Fibroblast of skin of right quadriceps (primary cell): ENCODE measurements around the gene HSD17B10.
A peak's percentile ranks its signal among the peaks of the same experiment; 100 is the strongest.
"Not testable (repeated sequence)": the region's sequence is repeated elsewhere in the genome, so short reads cannot be mapped to it uniquely, and the experiment has no call there.

Source experiments
- DNase-seq: peaks from one replicate; pipeline ENCODE4 v3.0.0-alpha.2; 2013

Gene HSD17B10

DNA sequence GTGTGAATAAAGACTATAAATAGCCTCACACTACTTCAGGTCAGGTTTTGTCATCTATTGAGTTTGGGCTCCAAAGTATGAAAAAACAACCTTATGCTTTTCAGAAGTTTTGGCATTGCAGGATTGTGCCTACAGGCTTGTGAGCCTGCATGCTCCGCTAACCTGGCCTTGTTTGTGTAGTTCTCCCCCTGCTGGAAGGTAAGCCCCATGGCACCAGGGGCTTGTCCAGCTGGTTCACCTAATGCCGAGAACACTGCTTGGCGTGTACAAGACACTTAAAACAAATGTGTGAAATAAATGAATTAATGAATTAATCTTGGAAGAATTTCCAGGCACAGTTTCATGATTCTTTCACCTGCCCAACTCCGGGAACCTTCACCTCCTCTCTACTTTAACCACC is 1.8 kb upstream of the HSD17B10 start:
- peak; percentile 42 for DNase-seq

DNA sequence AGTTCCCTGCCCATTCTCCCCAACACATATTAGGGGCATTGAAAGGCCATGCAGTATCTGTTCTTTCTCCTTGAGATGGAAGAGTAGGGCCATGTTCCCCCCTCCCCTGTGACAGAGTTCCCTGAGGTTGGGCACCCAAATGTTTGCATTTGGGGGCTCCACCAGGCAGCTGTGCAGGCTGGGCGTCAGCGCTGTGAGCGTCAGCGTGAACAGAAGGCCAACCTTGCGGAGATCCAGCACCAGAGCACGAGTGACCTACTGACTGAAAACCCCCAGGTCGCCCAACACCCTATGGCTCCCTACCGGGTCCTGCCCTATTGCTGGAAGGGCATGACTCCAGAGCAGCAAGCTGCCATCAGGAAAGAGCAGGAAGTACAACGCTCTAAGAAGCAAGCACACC is 3.9 kb downstream of the HSD17B10 start:
- DNase-seq = no peak

DNA sequence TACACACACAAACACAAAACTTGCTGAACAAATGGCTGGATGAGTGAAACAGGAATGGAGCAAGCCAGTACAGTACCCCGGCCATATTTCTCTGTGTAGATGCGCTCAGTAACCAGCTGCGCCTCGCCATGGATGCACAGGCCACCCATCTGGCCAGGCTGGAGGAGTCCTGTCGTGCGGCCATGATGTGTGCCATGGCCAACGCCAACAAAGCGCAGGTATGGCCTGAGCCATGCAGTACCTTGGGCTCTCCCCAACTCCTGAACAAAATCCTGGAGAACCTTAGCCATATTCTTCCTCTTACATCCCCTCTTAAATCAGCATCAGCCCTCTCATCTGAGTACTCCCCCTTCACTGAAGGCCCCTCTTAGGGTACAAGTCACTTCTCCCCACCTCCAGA is 4.4 kb downstream of the HSD17B10 start:
- no peak for DNase-seq

- DNase-seq = no peak
Observed at GRCh38 chrX:53422861-53423306, 11.3 kb downstream of the HSD17B10 start, which contains the start of gene RIBC1. Gene RIBC1, plus strand, starts transcription at chrX:53422873. Its CDS starts 3,404 bp downstream, at chrX:53426277.

DNA sequence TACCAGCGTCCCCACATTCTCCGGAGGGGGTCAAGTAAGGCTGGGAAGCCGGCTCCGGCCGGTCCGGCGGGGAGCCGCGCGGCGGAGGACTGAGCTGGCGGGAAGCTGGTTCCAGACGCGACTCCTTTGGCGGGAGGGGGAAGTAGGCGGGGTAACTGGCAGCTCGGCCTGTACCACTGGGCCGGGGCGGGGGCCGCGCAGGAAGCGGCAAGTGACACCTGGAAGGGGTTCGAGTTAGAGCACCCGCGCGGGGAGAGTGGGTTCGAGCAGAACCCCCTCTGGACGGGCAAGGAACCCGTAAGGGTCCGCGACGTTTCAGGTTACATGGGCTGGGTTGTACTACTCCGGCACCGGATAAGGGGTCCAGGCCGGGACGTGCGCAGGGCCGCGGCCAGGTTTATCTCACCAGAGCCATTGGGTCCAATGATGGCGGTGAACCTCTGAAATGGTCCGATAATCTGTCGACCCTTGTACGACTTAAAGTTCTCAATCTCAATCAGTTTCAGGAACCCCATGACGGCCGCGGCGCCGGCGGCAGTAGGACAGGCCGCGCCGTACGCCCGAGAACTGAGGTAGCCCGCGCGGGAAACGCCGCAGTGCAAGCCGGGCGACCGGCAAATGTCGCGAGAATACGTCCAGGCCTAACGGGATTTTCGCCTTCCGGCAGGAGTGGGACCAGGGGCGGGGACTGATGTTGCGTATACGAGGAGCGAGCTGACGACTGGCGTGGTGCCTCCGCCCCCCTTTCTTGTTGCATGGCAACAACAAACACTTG is 11.9 kb downstream of the HSD17B10 start, which contains the start of gene SMC1A:
SMC1A (minus strand) TSS at position 569 of the 775 bp plus-strand sequence; CDS start at position 515, 54 bp downstream.
- peak; percentile 94 for DNase-seq

- DNase-seq = no peak
Observed at GRCh38 chrX:53421772-53422085, 12.4 kb downstream of the HSD17B10 start.

- DNase-seq = no peak
Observed at GRCh38 chrX:53421125-53421524, 13.0 kb downstream of the HSD17B10 start.

DNA sequence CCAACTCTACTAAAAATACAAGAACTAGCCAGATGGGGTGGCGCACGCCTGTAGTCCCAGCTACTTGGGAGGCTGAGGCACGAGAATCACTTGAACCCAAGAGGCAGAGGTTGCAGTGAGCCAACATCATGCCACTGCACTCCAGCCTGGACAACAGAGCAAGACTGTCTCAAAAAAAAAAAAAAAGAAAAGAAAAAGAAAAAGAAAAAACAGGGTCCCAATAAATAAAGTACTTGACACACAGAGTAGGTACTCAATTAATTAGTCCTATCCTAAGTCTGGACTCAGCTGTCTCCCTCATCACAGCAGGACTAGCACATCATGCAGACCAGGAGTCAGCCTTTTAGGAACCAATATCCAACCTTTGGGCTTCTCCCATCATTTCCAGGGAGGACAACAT is 13.8 kb downstream of the HSD17B10 start:
- not testable (repeated sequence) for DNase-seq

DNA sequence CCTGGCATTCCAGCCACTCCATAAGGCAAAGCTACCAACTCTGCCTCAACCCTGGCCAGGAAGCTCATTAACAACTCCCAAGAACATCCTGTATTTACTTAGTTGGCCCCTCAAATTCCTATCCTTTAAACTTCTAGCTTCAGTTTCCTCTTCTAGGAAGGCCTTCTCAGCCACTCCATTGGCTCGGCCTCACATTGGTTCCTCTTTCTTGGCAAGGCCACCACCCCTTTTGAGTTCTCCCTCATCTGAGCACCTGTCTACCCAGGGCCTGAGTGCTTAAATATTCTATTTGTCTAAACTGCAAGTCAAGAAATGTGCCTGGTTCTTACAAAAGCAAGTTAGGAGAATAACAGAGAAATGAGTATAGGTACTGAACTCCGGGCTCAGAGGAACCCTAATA is 21.7 kb downstream of the HSD17B10 start:
- no peak for DNase-seq

GRCh38 chrX:53403535-53403934 is 30.6 kb downstream of the HSD17B10 start:
- DNase-seq = no peak

DNA sequence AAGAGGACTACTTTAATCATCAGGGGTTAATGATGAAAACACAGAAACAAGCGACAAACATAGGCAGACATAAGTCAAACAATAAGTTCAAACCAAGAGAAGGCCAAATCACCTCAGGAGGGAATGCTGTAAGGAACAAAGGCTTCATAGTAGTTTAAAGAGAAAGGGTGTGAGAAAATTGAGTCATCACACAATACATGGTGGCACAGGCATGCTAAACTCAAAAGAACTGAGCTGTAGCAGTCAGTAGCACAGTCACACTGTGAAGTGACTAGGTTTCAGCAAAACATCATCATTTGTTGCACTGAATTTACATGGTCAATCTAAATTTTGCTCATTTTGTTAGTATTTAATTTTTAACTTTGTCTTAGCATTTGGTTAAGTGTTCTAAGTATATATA is 36.0 kb downstream of the HSD17B10 start:
- DNase-seq = no peak

DNA sequence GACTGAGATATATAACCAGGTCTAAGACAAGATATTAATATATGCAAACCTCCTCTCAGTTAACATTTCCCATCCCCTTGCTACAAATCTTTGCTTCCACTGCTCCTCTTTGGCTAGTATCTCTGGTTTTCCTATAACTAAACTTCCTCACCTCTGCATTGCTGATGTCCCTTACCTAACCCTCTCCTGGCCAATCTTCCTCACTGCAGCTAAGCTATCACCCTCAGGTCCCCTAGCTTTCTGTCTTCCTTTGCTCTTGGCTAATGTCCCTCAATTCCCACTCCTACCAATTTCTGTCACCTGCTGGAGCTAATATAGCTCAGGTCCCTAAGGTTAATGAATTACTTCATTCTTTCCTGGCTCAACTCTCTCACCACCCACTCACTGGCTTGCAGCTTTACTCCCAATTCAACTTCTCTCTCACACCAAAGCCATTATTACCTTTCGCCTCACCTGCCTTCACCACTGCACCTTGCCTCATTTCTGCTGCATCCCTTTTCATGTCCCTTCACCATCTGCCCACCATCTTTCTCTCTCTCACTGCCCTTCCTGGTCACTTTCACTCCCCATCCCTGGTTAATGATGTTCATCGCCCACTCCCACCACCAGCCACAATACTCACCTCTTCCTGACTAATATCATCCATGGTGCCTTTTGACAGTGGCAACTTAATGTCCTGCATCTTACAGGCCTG is 38.4 kb downstream of the HSD17B10 start:
- DNase-seq = no peak

DNA sequence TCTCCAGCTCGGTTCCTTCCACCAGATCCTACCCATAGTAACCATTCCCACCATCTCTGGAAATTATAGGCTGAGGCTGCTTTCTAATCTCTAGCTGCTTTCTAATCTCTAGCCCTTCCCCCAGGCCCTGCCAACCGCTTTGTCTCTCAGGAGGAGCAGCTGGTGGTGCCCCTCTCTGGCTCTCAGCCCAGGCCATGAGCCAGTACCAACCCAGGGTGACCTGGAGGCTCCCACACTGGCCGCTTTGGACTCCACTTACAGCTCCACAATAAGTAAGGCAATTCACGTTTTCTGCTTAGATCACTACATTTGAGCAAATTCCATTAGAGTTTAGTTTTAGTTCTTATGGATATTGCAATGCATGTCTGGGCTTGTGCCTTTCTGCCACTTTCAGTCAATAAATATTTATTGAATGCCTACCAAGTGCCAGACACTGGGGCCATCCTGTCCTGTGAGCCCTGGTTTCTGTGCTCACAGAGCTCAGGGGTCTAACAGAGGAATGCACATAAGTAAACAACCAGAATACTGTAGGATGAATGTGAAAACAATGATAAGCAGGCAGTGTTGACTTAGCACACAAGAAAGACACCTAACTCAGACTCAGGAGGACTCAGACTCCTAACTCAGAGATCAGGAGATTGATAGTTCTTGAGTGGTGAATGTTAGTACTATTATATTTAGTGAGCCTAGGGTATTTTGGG is 50.6 kb downstream of the HSD17B10 start:
- no peak for DNase-seq
